Uterus (tissue), 2 donors: ENCODE data around the gene GRIK4.

Source experiments
- CTCF ChIP-seq, 4 experiments: fragments of 200-600 bp in 2 of 4; fragments of 450-650 bp in 2 of 4; sonication (generic) in 2 of 4; IDR thresholded peaks; one replicate each; pipeline ENCODE4 v1.5.1; 2016 to 2019; ENCODE audit warnings: antibody characterized with exemption in 4 of 4, mild to moderate bottlenecking in 2 of 4, moderate library complexity in 1 of 4
- POLR2A ChIP-seq, 2 donors: fragments of 450-650 bp; IDR thresholded peaks; one replicate each; pipeline ENCODE4 v1.6.1; 2016; ENCODE audit warnings: antibody characterized with exemption in 2 of 2, mild to moderate bottlenecking in 1 of 2, moderate library complexity in 1 of 2

GRCh38 chr11:120793150-120793549 lies 281.6 kb downstream of the GRIK4 start:
- no peak for TF ChIP-seq CTCF (IDR thresholded peaks at IDR 0.05)
- no peak for TF ChIP-seq POLR2A (IDR thresholded peaks at IDR 0.05)
